Spleen (tissue), 11 donors: Measurements from ENCODE around the gene ZFAND2A. TPM values are rescaled to one million over a fixed set of nuclear protein-coding genes. Genes with fewer than 3 reads are reported as not detected.
"Not testable (repeated sequence)": the region's sequence is repeated elsewhere in the genome, so short reads cannot be mapped to it uniquely, and the experiment has no call there.

Source experiments
- DNase-seq: peaks from one replicate; pipeline ENCODE4 v3.0.0-alpha.2; 2020
- H3K27ac ChIP-seq, 8 donors: fragments of 200-600 bp; sonication (generic) in 7 of 8; 1 replicate in 4 of 8; 2 replicates in 4 of 8; pipeline versions ENCODE4 v1.5.0 to v1.8.0; 2016 to 2021; ENCODE audit warnings: inconsistent platforms in 4 of 8, mild to moderate bottlenecking in 4 of 8, moderate library complexity in 1 of 8
- H3K27me3 ChIP-seq, 7 donors: fragments of 200-600 bp; sonication (generic) in 6 of 7; replicated peaks in 1 of 7; 1 replicate in 4 of 7; 2 replicates in 3 of 7; pipeline versions ENCODE4 v1.5.0 to v1.8.0; 2016 to 2021; ENCODE audit warnings: inconsistent platforms in 3 of 7, mild to moderate bottlenecking in 1 of 7
- H3K36me3 ChIP-seq, 6 donors: fragments of 200-600 bp; sonication (generic) in 5 of 6; 1 replicate in 4 of 6; 2 replicates in 2 of 6; pipeline versions ENCODE4 v1.5.0 to v1.8.0; 2016 to 2021; ENCODE audit warnings: inconsistent platforms in 2 of 6
- H3K4me1 ChIP-seq, 6 donors: fragments of 200-600 bp; sonication (generic) in 5 of 6; 1 replicate in 3 of 6; 2 replicates in 3 of 6; pipeline versions ENCODE4 v1.5.0 to v1.8.0; 2016 to 2021; ENCODE audit warnings: inconsistent platforms in 3 of 6
- H3K4me3 ChIP-seq, 8 donors: fragments of 200-600 bp; sonication (generic) in 7 of 8; 1 replicate in 4 of 8; 2 replicates in 4 of 8; pipeline versions ENCODE4 v1.5.0 to v1.8.0; 2016 to 2021; ENCODE audit warnings: inconsistent platforms in 4 of 8, mild to moderate bottlenecking in 4 of 8, moderate library complexity in 2 of 8
- H3K9me3 ChIP-seq, 8 donors: fragments of 200-600 bp; sonication (generic) in 7 of 8; 1 replicate in 4 of 8; 2 replicates in 4 of 8; pipeline versions ENCODE4 v1.5.0 to v1.8.0; 2016 to 2021; ENCODE audit warnings: inconsistent platforms in 4 of 8
- POLR2A ChIP-seq, 3 donors: fragments of 450-650 bp; IDR thresholded peaks; one replicate each; pipeline ENCODE4 v1.5.1; 2017; ENCODE audit warnings: antibody characterized with exemption in 3 of 3, mild to moderate bottlenecking in 1 of 3
- POLR2AphosphoS5 ChIP-seq, 3 donors: sonication (generic); formaldehyde crosslinking; IDR thresholded peaks; one replicate each; pipeline ENCODE4 v1.5.1; 2017; ENCODE audit warnings: antibody characterized with exemption in 3 of 3
- WGBS, 5 donors: extraction: QIAGEN DNeasy Blood & Tissue Kit in 3 of 5; methylation state at CpG; one replicate each; pipeline versions ENCODE4 v1.1.5 to v1.1.7; 2013 to 2018; 5-methylcytosine and 5-hydroxymethylcytosine counted together
- intact Hi-C: fragments of 100-400 bp; cut with DNase I; formaldehyde crosslinking; loops from one replicate; pipeline ENCODE4 v1.15.0; 2023; ENCODE audit warnings: low total_unique reads
- polyA plus RNA-seq, 3 donors: library from polyadenylated mRNA; stranded (reverse); fragments of 200-250 nt; gene quantifications; one replicate each; pipeline ENCODE4 v1.2.1, GENCODE V29; 2013
- total RNA-seq, 7 donors: library from RNA; depleted of rRNA in 3 of 7; stranded (reverse); fragments of >200 nt in 3 of 7; fragmentation: NEBNext Ultra II Directional in 4 of 7; extraction: Animal tissue kit (Norgen Biotek cat#: 25700) in 4 of 7; gene quantifications; one replicate each; pipeline versions ENCODE4 v1.1.0 to v1.2.1, GENCODE V29; 2016 to 2021
- TF ChIP-seq, protein P1 (sequence below), 11 experiments: fragments of 200-600 bp in 7 of 11; fragments of 450-650 bp in 4 of 11; sonication (generic) in 4 of 11; IDR thresholded peaks in 8 of 11; conservative IDR thresholded peaks in 3 of 11; 1 replicate in 7 of 11; 2 replicates in 4 of 11; pipeline versions ENCODE4 v1.4.0 to v1.8.0; 2016 to 2021; ENCODE audit warnings: antibody characterized with exemption in 11 of 11, inconsistent platforms in 4 of 11, mild to moderate bottlenecking in 1 of 11
- donor health status: healthy with polysubstance abuse.
- donor health status: DM: no; HTN: no; CAD: no; lungs with moderate emphysema.
- donor health status: DM: no; HTN: no; CAD: no.
- donor health status: Bipolar disorder and iron deficiency.
- donor health status: healthy.
- donor health status: DM: no; HTN: no; CAD: no.
- donor health status: DM: yes; HTN: yes; CAD: no.

The ZFAND2A gene
- total and polyA plus RNA-seq, 10 donors = 18.3 to 41.7 (median 24.4) TPM

DNA sequence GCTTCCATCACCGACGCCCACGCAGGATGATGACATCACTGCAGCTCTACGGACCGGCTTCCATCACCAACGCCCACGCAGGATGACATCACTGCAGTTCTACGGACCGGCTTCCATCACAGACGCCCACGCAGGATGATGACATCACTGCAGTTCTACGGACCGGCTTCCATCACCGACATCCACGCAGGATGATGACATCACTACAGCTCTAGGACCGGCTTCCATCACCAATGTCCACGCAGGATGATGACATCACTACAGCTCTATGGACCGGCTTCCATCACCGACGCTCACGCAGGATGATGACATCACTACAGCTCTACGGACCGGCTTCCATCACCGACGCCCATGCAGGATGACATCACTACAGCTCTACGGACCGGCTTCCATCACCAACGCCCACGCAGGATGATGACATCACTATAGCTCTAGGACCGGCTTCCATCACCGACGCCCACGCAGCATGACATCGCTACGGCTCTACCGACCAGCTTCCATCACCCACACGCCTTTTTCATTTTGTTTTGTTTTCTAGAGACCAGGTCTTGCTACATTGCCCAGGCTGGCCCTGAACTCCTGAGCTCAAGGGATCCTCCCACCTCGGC is 42.6 kb downstream of the ZFAND2A start:
- Histone ChIP-seq H3K27ac (no peak overlapping the region), H3K27me3 (no peaks in the 10 kb centered on the region), H3K9me3 (no peaks in the 10 kb centered on the region), H3K4me1 (peaks cover 0 to 13% (median 2%) of the 10 kb centered on the region in 6 donors), H3K36me3 (peaks cover 0 to 7% (median 0%) of the 10 kb centered on the region in 6 donors), H3K4me3 (no peak overlapping the region)
- no peak for TF ChIP-seq POLR2AphosphoS5 (IDR thresholded peaks at IDR 0.05)
- TF ChIP-seq, protein P1, sequence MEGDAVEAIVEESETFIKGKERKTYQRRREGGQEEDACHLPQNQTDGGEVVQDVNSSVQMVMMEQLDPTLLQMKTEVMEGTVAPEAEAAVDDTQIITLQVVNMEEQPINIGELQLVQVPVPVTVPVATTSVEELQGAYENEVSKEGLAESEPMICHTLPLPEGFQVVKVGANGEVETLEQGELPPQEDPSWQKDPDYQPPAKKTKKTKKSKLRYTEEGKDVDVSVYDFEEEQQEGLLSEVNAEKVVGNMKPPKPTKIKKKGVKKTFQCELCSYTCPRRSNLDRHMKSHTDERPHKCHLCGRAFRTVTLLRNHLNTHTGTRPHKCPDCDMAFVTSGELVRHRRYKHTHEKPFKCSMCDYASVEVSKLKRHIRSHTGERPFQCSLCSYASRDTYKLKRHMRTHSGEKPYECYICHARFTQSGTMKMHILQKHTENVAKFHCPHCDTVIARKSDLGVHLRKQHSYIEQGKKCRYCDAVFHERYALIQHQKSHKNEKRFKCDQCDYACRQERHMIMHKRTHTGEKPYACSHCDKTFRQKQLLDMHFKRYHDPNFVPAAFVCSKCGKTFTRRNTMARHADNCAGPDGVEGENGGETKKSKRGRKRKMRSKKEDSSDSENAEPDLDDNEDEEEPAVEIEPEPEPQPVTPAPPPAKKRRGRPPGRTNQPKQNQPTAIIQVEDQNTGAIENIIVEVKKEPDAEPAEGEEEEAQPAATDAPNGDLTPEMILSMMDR (IDR thresholded peaks at IDR 0.05 in 8 of 11, conservative IDR thresholded peaks at IDR 0.05 in 3 of 11) = no peak
- TF ChIP-seq POLR2A (IDR thresholded peaks at IDR 0.05) = no peak
- DNase-seq = no peak
- WGBS, 5 donors = 95 to 98% (median 96%) methylated on average over 38 of the region's 38 CpGs
- intact Hi-C loops = no loop called here

DNA sequence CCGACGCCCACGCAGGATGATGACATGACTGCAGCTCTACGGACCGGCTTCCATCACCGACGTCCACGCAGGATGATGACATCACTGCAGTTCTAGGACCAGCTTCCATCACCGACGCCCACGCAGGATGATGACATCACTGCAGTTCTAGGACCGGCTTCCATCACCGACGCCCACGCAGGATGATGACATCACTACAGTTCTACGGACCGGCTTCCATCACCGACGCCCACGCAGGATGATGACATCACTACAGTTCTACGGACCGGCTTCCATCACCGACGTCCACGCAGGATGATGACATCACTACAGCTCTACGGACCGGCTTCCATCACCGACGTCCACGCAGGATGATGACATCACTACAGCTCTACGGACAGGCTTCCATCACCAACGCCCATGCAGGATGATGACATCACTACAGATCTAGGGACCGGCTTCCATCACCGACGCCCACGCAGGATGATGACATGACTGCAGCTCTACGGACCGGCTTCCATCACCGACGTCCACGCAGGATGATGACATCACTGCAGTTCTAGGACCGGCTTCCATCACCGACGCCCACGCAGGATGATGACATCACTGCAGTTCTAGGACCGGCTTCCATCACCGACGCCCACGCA is 43.5 kb downstream of the ZFAND2A start:
- peaks cover 0 to 13% (median 0%) of the 10 kb centered on the region in 6 donors for H3K4me1 ChIP-seq

DNA sequence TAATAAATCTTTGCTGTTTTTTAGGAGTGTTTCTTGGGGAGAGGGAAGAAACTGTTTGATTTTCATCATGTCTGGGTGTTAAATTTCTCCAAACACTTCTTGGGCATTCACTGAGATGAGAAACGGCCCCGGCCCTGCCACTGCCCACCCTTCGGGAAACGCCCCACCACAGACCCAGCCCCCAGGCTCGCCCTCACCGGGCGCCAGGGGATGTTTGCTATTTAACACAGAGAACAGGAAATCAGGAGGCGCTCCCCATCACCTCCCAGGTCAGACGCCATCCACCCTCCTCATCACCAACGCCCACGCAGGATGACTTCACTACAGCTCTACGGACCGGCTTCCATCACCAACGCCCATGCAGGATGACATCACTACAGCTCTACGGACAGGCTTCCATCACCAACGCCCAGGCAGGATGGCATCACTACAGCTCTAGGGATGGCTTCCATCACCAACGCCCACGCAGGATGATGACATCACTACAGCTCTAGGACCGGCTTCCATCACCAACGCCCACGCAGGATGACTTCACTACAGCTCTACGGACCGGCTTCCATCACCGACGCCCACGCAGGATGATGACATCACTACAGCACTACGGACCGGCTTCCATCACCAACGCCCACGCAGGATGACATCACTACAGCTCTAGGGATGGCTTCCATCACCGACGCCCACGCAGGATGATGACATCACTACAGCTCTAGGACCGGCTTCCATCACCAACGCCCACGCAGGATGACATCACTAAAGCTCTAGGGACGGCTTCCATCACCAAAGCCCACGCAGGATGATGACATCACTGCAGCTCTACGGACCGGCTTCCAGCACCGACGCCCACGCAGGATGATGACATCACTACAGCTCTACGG is 44.6 kb downstream of the ZFAND2A start:
- 90 to 96% (median 93%) methylated on average over 44 of the region's 44 CpGs for WGBS, 5 donors
- DNase-seq, H3K36me3 ChIP-seq, H3K27me3 ChIP-seq, H3K27ac ChIP-seq, H3K4me3 ChIP-seq, H3K9me3 ChIP-seq, intact Hi-C loops: not testable (repeated sequence)
- H3K4me1 ChIP-seq = peaks cover 0 to 13% (median 0%) of the 10 kb centered on the region in 6 donors

More for the DNA sequence above, 43.5 kb downstream of the ZFAND2A start:
- H3K36me3 ChIP-seq, H3K4me3 ChIP-seq, intact Hi-C loops, H3K9me3 ChIP-seq, DNase-seq, H3K27ac ChIP-seq, H3K27me3 ChIP-seq: not testable (repeated sequence)
- 91 to 97% (median 94%) methylated on average over 21 to 49 of the region's 49 CpGs for WGBS, 5 donors

DNA sequence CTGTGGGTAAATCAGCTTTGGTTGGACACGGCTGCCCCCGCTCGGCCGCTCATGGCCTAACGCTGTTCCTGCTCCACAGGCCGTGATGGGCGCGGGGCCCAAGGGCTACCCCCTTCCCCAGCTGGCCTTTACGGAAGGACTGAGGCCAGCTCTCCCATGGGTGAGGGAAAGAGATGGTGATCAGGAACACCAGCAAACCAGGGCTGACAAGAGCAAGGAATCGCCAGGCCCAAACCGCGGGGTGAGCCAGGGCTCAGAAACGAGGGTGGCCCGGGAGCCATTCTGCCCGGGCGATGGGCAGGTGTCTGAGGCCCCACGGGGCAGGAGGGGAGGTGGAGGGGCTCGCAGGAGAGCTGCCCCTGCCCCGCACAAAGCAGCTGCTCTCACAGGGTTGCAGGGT is 45.5 kb downstream of the ZFAND2A start:
- DNase-seq = peak; percentile 38
- no peaks in the 10 kb centered on the region for H3K27me3 ChIP-seq
- no peak for TF ChIP-seq POLR2AphosphoS5 (IDR thresholded peaks at IDR 0.05)
- TF ChIP-seq, protein P1 (IDR thresholded peaks at IDR 0.05 in 8 of 11, conservative IDR thresholded peaks at IDR 0.05 in 3 of 11) = no peak
- TF ChIP-seq POLR2A (IDR thresholded peaks at IDR 0.05) = no peak
- 90 to 95% (median 92%) methylated on average over 18 to 19 of the region's 19 CpGs for WGBS, 5 donors
- H3K4me1 ChIP-seq = peaks cover 0 to 13% (median 0%) of the 10 kb centered on the region in 6 donors
- H3K4me3 ChIP-seq = no peak overlapping the region
- peaks cover 0 to 7% (median 0%) of the 10 kb centered on the region in 6 donors for H3K36me3 ChIP-seq
- no peaks in the 10 kb centered on the region for H3K9me3 ChIP-seq
- peak overlapping the region in 3 of 8 donors; percentile 20 to 40 (median 39) for H3K27ac ChIP-seq
- intact Hi-C loops = no loop called here
